HepG2 (cell line): ENCODE results near the gene MMP24OS. TPM values are rescaled to one million over a fixed set of nuclear protein-coding genes. Genes with fewer than 3 reads are reported as not detected.

Experiments
- AFF4 ChIP-seq: sonication (generic); formaldehyde crosslinking; IDR thresholded peaks from 2 replicates; pipeline ENCODE4 v1.4.0; 2020; ENCODE audit warnings: missing genetic modification reagents
- DNMT1 ChIP-seq: sonication (generic); formaldehyde crosslinking; IDR thresholded peaks from 2 replicates; pipeline ENCODE4 v1.5.1; 2020; ENCODE audit warnings: mild to moderate bottlenecking, missing genetic modification reagents
- DRAP1 ChIP-seq: IDR thresholded peaks from 2 replicates; pipeline ENCODE4 v1.6.1; 2016; ENCODE audit warnings: missing genetic modification reagents, missing compliant biosample characterization
- ELF4 ChIP-seq: sonication (generic); formaldehyde crosslinking; IDR thresholded peaks from 2 replicates; pipeline ENCODE4 v1.5.0; 2020; ENCODE audit warnings: missing genetic modification reagents, mild to moderate bottlenecking, moderate library complexity, borderline replicate concordance
- FUBP1 ChIP-seq: sonication (generic); formaldehyde crosslinking; IDR thresholded peaks from 2 replicates; pipeline ENCODE4 v1.5.1; 2020; ENCODE audit warnings: missing genetic modification reagents, mild to moderate bottlenecking, borderline replicate concordance
- HDAC2 ChIP-seq: sonication (generic); formaldehyde crosslinking; IDR thresholded peaks from 2 replicates; pipeline ENCODE4 v1.4.0; 2020; ENCODE audit warnings: missing genetic modification reagents
- IKZF1 ChIP-seq: fragments of 450-650 bp; IDR thresholded peaks from 2 replicates; pipeline ENCODE4 v1.7.1; 2016
- ISX ChIP-seq: sonication (generic); formaldehyde crosslinking; conservative IDR thresholded peaks from 2 replicates; pipeline ENCODE4 v1.5.0; 2020; ENCODE audit warnings: missing genetic modification reagents
- KAT2B ChIP-seq: fragments of 150-350 bp; IDR thresholded peaks from 2 replicates; pipeline ENCODE4 v1.6.1; 2014; ENCODE audit warnings: low read depth, low read length, borderline replicate concordance
- MED1 ChIP-seq: sonication (generic); formaldehyde crosslinking; IDR thresholded peaks from 2 replicates; pipeline ENCODE4 v1.4.0; 2020; ENCODE audit warnings: missing genetic modification reagents
- NAIF1 ChIP-seq: sonication (generic); formaldehyde crosslinking; IDR thresholded peaks from 2 replicates; pipeline ENCODE4 v1.5.0; 2020; ENCODE audit warnings: mild to moderate bottlenecking, missing genetic modification reagents, borderline replicate concordance
- RELA ChIP-seq: sonication (generic); formaldehyde crosslinking; IDR thresholded peaks from 2 replicates; pipeline ENCODE4 v1.4.0; 2020; ENCODE audit warnings: missing genetic modification reagents
- RFX1 ChIP-seq: fragments of 450-650 bp; IDR thresholded peaks from 2 replicates; pipeline ENCODE4 v1.6.1; 2017
- SRY ChIP-seq: sonication (generic); formaldehyde crosslinking; IDR thresholded peaks from 2 replicates; pipeline ENCODE4 v1.8.0; 2022; ENCODE audit warnings: mild to moderate bottlenecking, missing genetic modification reagents
- ZFP91 ChIP-seq: sonication (generic); formaldehyde crosslinking; IDR thresholded peaks from 2 replicates; pipeline ENCODE4 v1.9.0; 2022; ENCODE audit warnings: missing genetic modification reagents, mild to moderate bottlenecking, borderline replicate concordance
- ZNF17 ChIP-seq: sonication (generic); formaldehyde crosslinking; IDR thresholded peaks from 2 replicates; pipeline ENCODE4 v1.5.0; 2020; ENCODE audit warnings: mild to moderate bottlenecking, missing genetic modification reagents
- ZNF234 ChIP-seq: sonication (generic); formaldehyde crosslinking; conservative IDR thresholded peaks from 2 replicates; pipeline ENCODE4 v1.5.1; 2020; ENCODE audit warnings: mild to moderate bottlenecking, missing genetic modification reagents
- ZNF3 ChIP-seq: IDR thresholded peaks from 2 replicates; pipeline ENCODE4 v1.7.0; 2017; ENCODE audit warnings: inconsistent platforms
- ZNF367 ChIP-seq: sonication (generic); formaldehyde crosslinking; IDR thresholded peaks from 2 replicates; pipeline ENCODE4 v1.4.0; 2020; ENCODE audit warnings: missing genetic modification reagents, borderline replicate concordance
- ZSCAN12 ChIP-seq: sonication (generic); formaldehyde crosslinking; IDR thresholded peaks from 2 replicates; pipeline ENCODE4 v1.9.0; 2021; ENCODE audit warnings: mild to moderate bottlenecking, missing genetic modification reagents
- polyA plus RNA-seq, 8 experiments: library from polyadenylated mRNA; depleted of rRNA in 3 of 8; stranded (reverse) in 7 of 8; unstranded in 1 of 8; fragments of >200 nt; fragmentation: Illumina TruSeq in 4 of 8; extraction: Trizol in 4 of 8; gene quantifications; 2 replicates each; pipeline versions ENCODE4 v1.2.1 to v1.2.3, GENCODE V29; 2011 to 2016; ENCODE audit warnings: low read depth in 4 of 8, missing spikeins in 1 of 8, mixed read lengths in 1 of 8; ENCODE audit not compliant: insufficient read depth in 1 of 8
- total RNA-seq, 5 experiments: library from RNA; depleted of rRNA; stranded (reverse); fragments of >200 nt; fragmentation: Illumina TruSeq; extraction: Trizol; gene quantifications; 2 replicates each; pipeline ENCODE4 v1.2.3, GENCODE V29; 2016; ENCODE audit warnings: low read depth in 1 of 5

The MMP24OS gene
- total and polyA plus RNA-seq, 2 of the 13 experiments (the other 11 are each of a cell fraction or from before 2014, with no cell fraction given): 6.0 to 8.5 TPM

- TF ChIP-seq ZFP91 (CRISPR knock-in tag): 0 out of 2 replicates have a peak, but pooled peaks have one; percentile 56
- no peak for TF ChIP-seq RFX1
- peak; percentile 39; the same call in 1 of the 2 replicates for TF ChIP-seq SRY
- TF ChIP-seq DRAP1 (CRISPR knock-in tag): peak; percentile 91
- TF ChIP-seq MED1 (CRISPR knock-in tag): no peak; the same call in none of the 2 replicates
- TF ChIP-seq ZSCAN12 (CRISPR knock-in tag): no peak
- TF ChIP-seq ZNF17 (CRISPR knock-in tag): no peak
- 0 out of 2 replicates have a peak, but pooled peaks have one; percentile 9 for TF ChIP-seq FUBP1 (CRISPR knock-in tag)
- no peak for TF ChIP-seq ZNF234 (CRISPR knock-in tag)
- no peak for TF ChIP-seq IKZF1
- no peak for TF ChIP-seq RELA
- no peak for TF ChIP-seq KAT2B
- no peak for TF ChIP-seq ISX (CRISPR knock-in tag)
- TF ChIP-seq HDAC2: peak; percentile 66; the same call in 1 of the 2 replicates
- no peak for TF ChIP-seq ZNF367 (CRISPR knock-in tag)
- no peak for TF ChIP-seq ELF4 (CRISPR knock-in tag)
- 0 out of 2 replicates have a peak, but pooled peaks have one; percentile 83 for TF ChIP-seq DNMT1 (CRISPR knock-in tag)
- TF ChIP-seq AFF4: no peak
- TF ChIP-seq NAIF1 (CRISPR knock-in tag): no peak
- 0 out of 2 replicates have a peak, but pooled peaks have one; percentile 22 for TF ChIP-seq ZNF3 (CRISPR knock-in tag)
Observed at GRCh38 chr20:35286077-35286898, 8.4 kb upstream of the MMP24OS start (continued).
